ENCODE measurements around the gene HCRT. TPM values are rescaled to one million over a fixed set of nuclear protein-coding genes. Genes with fewer than 3 reads are reported as not detected.

Gene HCRT
- total RNA-seq, 1 experiment from 2014 or later = not detected

GRCh38 chr17:42138749-42139492, 46.3 kb downstream of the HCRT start:
- ChIA-PET CTCF (no interaction called here), POLR2A (ENCODE audit: low non-redundant PET) (no interaction called here)
- no peak for TF ChIP-seq EZH2 (IDR thresholded peaks at IDR 0.05; ENCODE audit: borderline replicate concordance, low read depth, low read length, poor library complexity, severe bottlenecking)
- Histone ChIP-seq H3K4me1 (ENCODE audit: insufficient read depth, low read length, poor library complexity, severe bottlenecking) (no peaks in the 10 kb centered on the region), H3K36me3 (ENCODE audit: insufficient read depth, low read length, poor library complexity, severe bottlenecking) (no peaks in the 10 kb centered on the region), H3K9me3 (ENCODE audit: low read depth, low read length, poor library complexity, severe bottlenecking) (no peaks in the 10 kb centered on the region), H3K27ac (ENCODE audit: low read depth, low read length, poor library complexity, severe bottlenecking) (no peak overlapping the region), H3K27me3 (replicated peaks; ENCODE audit: insufficient read depth, low read depth, low read length, poor library complexity) (no peaks in the 10 kb centered on the region), H3K4me3 (ENCODE audit: low read depth, low read length, poor library complexity, severe bottlenecking) (no peak overlapping the region)
- intact Hi-C loops (cut with micrococcal nuclease; ENCODE audit: unreplicated experiment) = no loop called here
- BruUV-seq (replicated peaks) = no TSS peak
- DNase-seq (ENCODE audit: low spot score) = no peak

- intact Hi-C loops (cut with micrococcal nuclease; ENCODE audit: unreplicated experiment) = no loop called here
- BruUV-seq (replicated peaks) = no TSS peak
- TF ChIP-seq EZH2 (IDR thresholded peaks at IDR 0.05; ENCODE audit: borderline replicate concordance, low read depth, low read length, poor library complexity, severe bottlenecking) (no peak), CTCF (conservative IDR thresholded peaks at IDR 0.05; ENCODE audit: low read depth, low read length) (no peak)
These were observed 48.6 kb downstream of the HCRT start for GRCh38 chr17:42136654-42137051.

GRCh38 chr17:42135664-42136653, 49.3 kb downstream of the HCRT start:
- ChIA-PET CTCF (no interaction called here), POLR2A (ENCODE audit: low non-redundant PET) (no interaction called here)
- intact Hi-C loops (cut with micrococcal nuclease; ENCODE audit: unreplicated experiment) = no loop called here
- no TSS peak for BruUV-seq (replicated peaks)
- H3K36me3 ChIP-seq (ENCODE audit: insufficient read depth, low read length, poor library complexity, severe bottlenecking) = no peaks in the 10 kb centered on the region
- no peaks in the 10 kb centered on the region for H3K4me1 ChIP-seq (ENCODE audit: insufficient read depth, low read length, poor library complexity, severe bottlenecking)
- H3K27me3 ChIP-seq (replicated peaks; ENCODE audit: insufficient read depth, low read depth, low read length, poor library complexity) = no peaks in the 10 kb centered on the region
- TF ChIP-seq CTCF (conservative IDR thresholded peaks at IDR 0.05; ENCODE audit: low read depth, low read length) = no peak
- TF ChIP-seq EZH2 (IDR thresholded peaks at IDR 0.05; ENCODE audit: borderline replicate concordance, low read depth, low read length, poor library complexity, severe bottlenecking) = no peak
- DNase-seq (ENCODE audit: low spot score) = peak; percentile 9
- H3K4me3 ChIP-seq (ENCODE audit: low read depth, low read length, poor library complexity, severe bottlenecking) = no peak overlapping the region
- H3K27ac ChIP-seq (ENCODE audit: low read depth, low read length, poor library complexity, severe bottlenecking) = no peak overlapping the region
- H3K9me3 ChIP-seq (ENCODE audit: low read depth, low read length, poor library complexity, severe bottlenecking) = no peaks in the 10 kb centered on the region

More at GRCh38 chr17:42136654-42137051, 48.6 kb downstream of the HCRT start:
- no peak overlapping the region for H3K27ac ChIP-seq (ENCODE audit: low read depth, low read length, poor library complexity, severe bottlenecking)
- POLR2A ChIA-PET (ENCODE audit: low non-redundant PET) = no interaction called here
- no peaks in the 10 kb centered on the region for H3K36me3 ChIP-seq (ENCODE audit: insufficient read depth, low read length, poor library complexity, severe bottlenecking)
- no peaks in the 10 kb centered on the region for H3K9me3 ChIP-seq (ENCODE audit: low read depth, low read length, poor library complexity, severe bottlenecking)
- no peaks in the 10 kb centered on the region for H3K4me1 ChIP-seq (ENCODE audit: insufficient read depth, low read length, poor library complexity, severe bottlenecking)
- DNase-seq (ENCODE audit: low spot score) = no peak
- CTCF ChIA-PET = no interaction called here
- no peaks in the 10 kb centered on the region for H3K27me3 ChIP-seq (replicated peaks; ENCODE audit: insufficient read depth, low read depth, low read length, poor library complexity)
- no peak overlapping the region for H3K4me3 ChIP-seq (ENCODE audit: low read depth, low read length, poor library complexity, severe bottlenecking)
